ENCODE measurements around the gene RIMS3. TPM values are rescaled to one million over a fixed set of nuclear protein-coding genes. Genes with fewer than 3 reads are reported as not detected.

Gene RIMS3
- total RNA-seq, 1 experiment from 2014 or later: 5.7 TPM

GRCh38 chr1:40594187-40594531 is 71.3 kb downstream of the RIMS3 start:
- no peaks in the 10 kb centered on the region for H3K9me3 ChIP-seq (ENCODE audit: control insufficient read depth, insufficient read depth, low read depth, low read length)
- TF ChIP-seq POLR2AphosphoS5 (IDR thresholded peaks at IDR 0.05; ENCODE audit: low read depth, low read length) (no peak), SIN3A (IDR thresholded peaks at IDR 0.05; ENCODE audit: borderline replicate concordance, insufficient read depth, low read depth, low read length) (no peak)
- H3K27ac ChIP-seq (ENCODE audit: low read length): no peak overlapping the region
- no peak overlapping the region for H3K4me3 ChIP-seq (ENCODE audit: low read depth in 2 of 2, low read length in 2 of 2)
- ChIA-PET CTCF (no interaction called here), POLR2A (no interaction called here)
- H3K4me1 ChIP-seq (ENCODE audit: control insufficient read depth, insufficient read depth, low read length): no peaks in the 10 kb centered on the region
- ATAC-seq (no peak), DNase-seq (ENCODE audit: low read depth, low spot score) (no peak)
- intact Hi-C loops (cut with micrococcal nuclease; ENCODE audit: unreplicated experiment): no loop called here
- no TSS peak for BruUV-seq (replicated peaks)
- no peaks in the 10 kb centered on the region for H3K36me3 ChIP-seq (ENCODE audit: control insufficient read depth, insufficient read depth, low read length)
- no peaks in the 10 kb centered on the region for H3K27me3 ChIP-seq (ENCODE audit: control insufficient read depth, insufficient read depth, low read length)
- in situ Hi-C loops (cut with HindIII; ENCODE audit: low pct_unique_long_range_greater_than_20kb, low sequenced_read_pairs): no loop called here

- ChIA-PET POLR2A (no interaction called here), CTCF (interaction anchor here (0.6 kb wide), 1 partner anchor 76 kb away, joined by 3 read pairs; no protein-coding TSS in a partner anchor)
- in situ Hi-C loops (cut with HindIII; ENCODE audit: low pct_unique_long_range_greater_than_20kb, low sequenced_read_pairs): no loop called here
- no peaks in the 10 kb centered on the region for H3K36me3 ChIP-seq (ENCODE audit: control insufficient read depth, insufficient read depth, low read length)
- H3K9me3 ChIP-seq (ENCODE audit: control insufficient read depth, insufficient read depth, low read depth, low read length): no peaks in the 10 kb centered on the region
- no peaks in the 10 kb centered on the region for H3K27me3 ChIP-seq (ENCODE audit: control insufficient read depth, insufficient read depth, low read length)
- H3K27ac ChIP-seq (ENCODE audit: low read length): no peak overlapping the region
- no peak for ATAC-seq
- no peak overlapping the region for H3K4me3 ChIP-seq (ENCODE audit: low read depth in 2 of 2, low read length in 2 of 2)
- intact Hi-C loops (cut with micrococcal nuclease; ENCODE audit: unreplicated experiment): no loop called here
- no peaks in the 10 kb centered on the region for H3K4me1 ChIP-seq (ENCODE audit: control insufficient read depth, insufficient read depth, low read length)
- BruUV-seq (replicated peaks): no TSS peak
- no peak for DNase-seq (ENCODE audit: low read depth, low spot score)
- TF ChIP-seq SIN3A (IDR thresholded peaks at IDR 0.05; ENCODE audit: borderline replicate concordance, insufficient read depth, low read depth, low read length): no peak
- no peak for TF ChIP-seq POLR2AphosphoS5 (IDR thresholded peaks at IDR 0.05; ENCODE audit: low read depth, low read length)
- no peak for TF ChIP-seq CTCF (IDR thresholded peaks at IDR 0.05)
- no peak for TF ChIP-seq REST (IDR thresholded peaks at IDR 0.05; ENCODE audit: insufficient read depth in 1 of 2, low read depth in 2 of 2, low read length in 1 of 2)
- no peak for TF ChIP-seq TCF7L2 (IDR thresholded peaks at IDR 0.05; ENCODE audit: low read depth, low read length)
Measured at GRCh38 chr1:40593449-40594186, 71.9 kb downstream of the RIMS3 start.
